RWPE1 (cell line): ENCODE results near the gene TMEM240.

Experiments
- CTCF ChIA-PET: fragments of 350-600 bp; sonication (Branson Sonifier 250); formaldehyde crosslinking; extraction: SDS; loops from one replicate; lab custom pipeline; 2021; lab: Yijun Ruan, JAX
- POLR2A ChIA-PET: fragments of 400-600 bp; formaldehyde crosslinking; extraction: SDS; loops from one replicate; lab custom pipeline; 2020; ENCODE audit warnings: antibody characterized with exemption; ENCODE audit not compliant: low non-redundant PET; lab: Yijun Ruan, JAX
- DNase-seq: peaks from one replicate; pipeline ENCODE4 v3.0.0; 2012; ENCODE audit warnings: low spot score
- H3K27ac ChIP-seq: fragments of 450-650 bp; 2 replicates; pipeline ENCODE4 v1.5.1; 2017
- TF ChIP-seq, protein P1 (sequence below): fragments of 450-650 bp; conservative IDR thresholded peaks from 2 replicates; pipeline ENCODE4 v1.5.1; 2017; ENCODE audit warnings: low read depth, mild to moderate bottlenecking

Gene TMEM240

DNA sequence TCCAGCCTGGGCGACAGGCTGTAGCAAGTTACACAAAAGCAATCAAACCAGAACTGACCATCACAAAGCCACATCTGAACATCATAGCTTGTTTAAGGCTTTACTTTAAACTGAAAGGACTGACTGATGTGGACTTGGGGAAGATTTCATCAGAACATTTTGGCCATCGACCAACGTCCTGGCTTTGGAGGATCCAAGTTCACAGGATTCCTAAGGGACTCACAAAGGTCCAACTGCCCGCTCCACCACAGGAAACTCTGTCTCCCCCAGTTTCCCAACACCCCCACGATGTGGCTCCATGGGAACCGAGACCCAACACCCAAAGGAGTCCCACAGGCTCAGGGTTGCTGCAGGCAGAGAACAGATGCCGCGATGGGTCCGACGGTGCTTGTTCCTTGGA, 24.9 kb upstream of the TMEM240 start:
- H3K27ac ChIP-seq, result peak overlapping the region; percentile 13; the same call in 1 of the 2 replicates
- ChIA-PET CTCF (no interaction called here), POLR2A (no interaction called here)
- TF ChIP-seq, protein P1, sequence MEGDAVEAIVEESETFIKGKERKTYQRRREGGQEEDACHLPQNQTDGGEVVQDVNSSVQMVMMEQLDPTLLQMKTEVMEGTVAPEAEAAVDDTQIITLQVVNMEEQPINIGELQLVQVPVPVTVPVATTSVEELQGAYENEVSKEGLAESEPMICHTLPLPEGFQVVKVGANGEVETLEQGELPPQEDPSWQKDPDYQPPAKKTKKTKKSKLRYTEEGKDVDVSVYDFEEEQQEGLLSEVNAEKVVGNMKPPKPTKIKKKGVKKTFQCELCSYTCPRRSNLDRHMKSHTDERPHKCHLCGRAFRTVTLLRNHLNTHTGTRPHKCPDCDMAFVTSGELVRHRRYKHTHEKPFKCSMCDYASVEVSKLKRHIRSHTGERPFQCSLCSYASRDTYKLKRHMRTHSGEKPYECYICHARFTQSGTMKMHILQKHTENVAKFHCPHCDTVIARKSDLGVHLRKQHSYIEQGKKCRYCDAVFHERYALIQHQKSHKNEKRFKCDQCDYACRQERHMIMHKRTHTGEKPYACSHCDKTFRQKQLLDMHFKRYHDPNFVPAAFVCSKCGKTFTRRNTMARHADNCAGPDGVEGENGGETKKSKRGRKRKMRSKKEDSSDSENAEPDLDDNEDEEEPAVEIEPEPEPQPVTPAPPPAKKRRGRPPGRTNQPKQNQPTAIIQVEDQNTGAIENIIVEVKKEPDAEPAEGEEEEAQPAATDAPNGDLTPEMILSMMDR, result no peak
- no peak for DNase-seq

DNA sequence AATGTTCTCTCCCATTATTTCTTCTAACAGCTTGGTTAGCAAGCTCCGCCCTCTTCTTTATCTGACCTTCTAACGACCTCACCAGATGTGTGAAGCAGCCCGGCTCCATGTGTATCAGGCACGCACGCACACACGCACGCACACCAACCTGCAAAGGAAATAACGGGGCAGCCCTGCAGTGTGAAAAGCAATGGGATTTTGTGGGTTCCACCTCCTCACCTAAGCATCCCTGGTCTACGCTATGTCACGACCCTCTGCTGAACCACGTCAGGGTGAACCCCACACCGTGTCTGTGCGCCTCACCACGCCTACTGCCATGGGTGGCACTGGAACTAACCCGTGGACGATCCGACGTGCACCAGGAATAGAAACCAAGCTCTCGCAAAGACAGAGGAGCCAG, 23.8 kb upstream of the TMEM240 start:
- no peak for DNase-seq
- CTCF ChIA-PET, result interaction anchor here (0.6 kb wide), 1 partner anchor 105 kb away, joined by 4 read pairs; no protein-coding TSS in a partner anchor
- POLR2A ChIA-PET, result no interaction called here
- no peak overlapping the region for H3K27ac ChIP-seq
- TF ChIP-seq, protein P1, result no peak

DNA sequence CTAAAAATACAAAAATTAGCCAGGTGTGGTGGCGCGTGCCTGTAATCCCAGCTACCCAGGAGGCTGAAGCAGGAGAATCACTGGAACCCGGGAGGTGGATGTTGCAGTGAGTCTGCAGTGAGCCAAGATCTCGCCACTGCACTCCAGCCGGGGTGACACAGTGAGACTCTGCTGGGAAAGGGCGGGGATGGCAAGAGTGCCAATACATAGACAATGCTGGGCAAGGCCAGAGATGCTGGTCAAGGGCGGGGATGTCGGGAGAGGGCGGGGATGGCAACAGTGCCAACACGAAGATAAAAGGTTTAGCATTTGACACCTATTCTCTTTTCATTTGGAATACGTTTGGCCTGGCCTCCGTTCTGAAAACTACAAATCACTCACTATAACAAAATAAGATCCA, 23.3 kb upstream of the TMEM240 start:
- no peak for DNase-seq
- ChIA-PET CTCF (no interaction called here), POLR2A (no interaction called here)
- TF ChIP-seq, protein P1, result no peak
- no peak overlapping the region for H3K27ac ChIP-seq

DNA sequence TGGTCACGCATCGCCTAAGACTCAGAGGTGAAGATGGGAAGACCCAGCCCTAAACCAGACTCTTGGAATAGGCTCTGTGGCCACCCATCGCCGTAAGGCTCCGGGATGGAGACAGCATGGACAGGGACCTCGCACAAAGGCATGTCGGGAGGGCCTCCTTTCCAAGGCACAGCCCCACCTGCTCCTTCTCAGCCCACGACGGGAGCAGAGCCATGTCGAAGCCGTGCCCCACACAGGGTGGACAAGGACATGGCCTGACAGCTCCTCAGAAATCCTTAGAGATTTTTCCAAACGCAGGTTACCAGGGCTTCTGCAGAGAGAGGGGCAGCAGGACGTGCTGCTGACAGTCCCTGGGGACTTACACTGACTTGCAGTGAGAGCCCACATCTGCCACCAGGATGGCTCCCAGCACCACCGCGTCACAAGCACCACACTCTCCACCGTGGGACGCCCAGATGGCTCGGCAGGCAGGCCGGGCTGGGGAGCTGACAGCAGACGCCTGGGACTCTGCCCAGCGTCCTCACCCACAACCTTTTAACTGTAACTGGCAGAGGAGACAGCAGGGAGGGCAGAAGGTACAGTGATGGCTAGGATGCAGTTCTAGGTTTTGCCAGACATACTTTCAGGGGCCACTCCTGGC, 22.3 kb upstream of the TMEM240 start:
- no peak overlapping the region for H3K27ac ChIP-seq
- DNase-seq, result no peak
- POLR2A ChIA-PET, result interaction anchor here (0.7 kb wide), 1 partner anchor 9 kb away, joined by 11 read pairs; no protein-coding TSS in a partner anchor
- CTCF ChIA-PET, result interaction anchor here (0.6 kb wide), 1 partner anchor 321 kb away, joined by 3 read pairs; no protein-coding TSS in a partner anchor
- TF ChIP-seq, protein P1, result no peak

DNA sequence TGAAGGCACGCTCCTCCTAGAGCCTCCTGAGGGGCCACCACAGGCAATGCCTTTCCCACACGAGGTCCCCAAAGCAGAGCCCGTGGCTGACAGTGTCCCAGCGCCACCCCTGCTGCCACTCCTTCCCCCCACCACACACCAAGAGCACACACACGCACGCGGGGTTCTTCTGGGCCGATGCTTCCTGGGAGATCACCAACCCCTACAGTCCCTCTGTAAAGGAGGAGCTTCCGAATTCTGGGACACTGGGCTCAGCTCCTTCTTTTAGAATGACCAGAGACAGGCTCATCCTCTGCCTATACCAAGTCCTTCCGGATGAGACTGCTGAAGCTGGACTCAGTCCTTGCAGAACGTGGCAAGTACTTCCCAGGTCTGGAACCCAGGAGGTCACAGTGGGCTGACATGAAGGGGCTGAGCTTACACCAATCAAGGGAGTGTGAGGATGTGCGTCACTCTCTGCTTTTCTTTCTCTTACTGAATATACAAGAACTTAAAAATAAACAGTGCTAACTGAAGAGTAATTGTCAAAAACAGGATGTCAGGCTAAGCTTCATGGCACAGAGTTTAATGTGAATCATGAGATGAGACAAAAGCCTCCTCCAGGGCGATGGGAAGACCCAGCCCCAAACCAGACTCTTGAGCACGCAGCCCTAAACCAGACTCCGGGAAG, 21.5 kb upstream of the TMEM240 start:
- CTCF ChIA-PET, result no interaction called here
- TF ChIP-seq, protein P1, result no peak
- no peak for DNase-seq
- POLR2A ChIA-PET, result no interaction called here
- no peak overlapping the region for H3K27ac ChIP-seq

DNA sequence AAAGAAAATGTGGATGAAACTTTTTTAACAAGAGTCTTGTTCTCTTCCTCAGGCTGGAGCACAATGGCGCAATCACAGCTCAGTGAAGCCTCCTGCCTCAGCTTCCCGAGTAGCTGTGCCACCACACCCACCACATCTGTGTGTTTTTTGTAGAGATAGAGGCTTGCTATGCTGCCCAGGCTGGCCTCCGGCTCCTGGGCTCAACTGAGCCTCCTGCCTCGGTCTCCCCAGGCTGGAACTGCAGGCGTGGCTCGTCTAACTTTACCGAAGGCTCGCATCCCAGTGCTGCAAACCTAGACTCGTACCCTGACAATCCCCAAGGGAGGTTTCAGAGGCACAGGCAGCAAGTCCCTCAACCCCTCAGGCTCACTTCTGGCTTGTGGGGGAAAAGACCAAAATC, 19.8 kb upstream of the TMEM240 start:
- H3K27ac ChIP-seq, result peak overlapping the region; percentile 41; the same call in 1 of the 2 replicates
- TF ChIP-seq, protein P1, result no peak
- DNase-seq, result no peak
- ChIA-PET CTCF (no interaction called here), POLR2A (no interaction called here)
